Stomach (tissue), 9 donors: ENCODE results near the gene MLH3. TPM values are rescaled to one million over a fixed set of nuclear protein-coding genes. Genes with fewer than 3 reads are reported as not detected.

Experiments
- DNase-seq, 2 donors: peaks; one replicate each; pipeline versions ENCODE4 v3.0.0 to v3.0.0-alpha.2; 2013 to 2019
- H3K27ac ChIP-seq, 5 donors: fragments of 200-600 bp in 4 of 5; sonication (generic) in 4 of 5; one replicate each; pipeline ENCODE4 v1.5.1; 2013 to 2019; ENCODE audit warnings: mild to moderate bottlenecking in 1 of 5, moderate library complexity in 1 of 5
- H3K27me3 ChIP-seq, 3 donors: fragments of 200-600 bp; sonication (generic); one replicate each; pipeline ENCODE4 v1.5.1; 2017 to 2019; ENCODE audit warnings: mixed run types in 1 of 3
- H3K36me3 ChIP-seq, 4 donors: fragments of 200-600 bp; sonication (generic); 1 replicate in 3 of 4; 2 replicates in 1 of 4; pipeline ENCODE4 v1.5.1; 2016 to 2019
- H3K4me1 ChIP-seq, 4 donors: fragments of 200-600 bp; sonication (generic); one replicate each; pipeline ENCODE4 v1.5.1; 2016 to 2019
- H3K4me3 ChIP-seq, 4 donors: fragments of 200-600 bp; sonication (generic) in 3 of 4; one replicate each; pipeline ENCODE4 v1.5.1; 2016 to 2019; ENCODE audit warnings: mild to moderate bottlenecking in 1 of 4
- H3K9me3 ChIP-seq, 4 donors: fragments of 200-600 bp; sonication (generic); one replicate each; pipeline ENCODE4 v1.5.1; 2016 to 2019
- EP300 ChIP-seq: sonication (generic); formaldehyde crosslinking; IDR thresholded peaks from one replicate; pipeline ENCODE4 v1.6.1; 2017; ENCODE audit warnings: antibody characterized with exemption
- POLR2A ChIP-seq, 4 donors: fragments of 450-650 bp; IDR thresholded peaks; one replicate each; pipeline ENCODE4 v1.6.1; 2016; ENCODE audit warnings: antibody characterized with exemption in 4 of 4, control low read depth in 2 of 4, mild to moderate bottlenecking in 1 of 4, moderate library complexity in 1 of 4
- POLR2AphosphoS5 ChIP-seq, 3 donors: sonication (generic); formaldehyde crosslinking; IDR thresholded peaks; one replicate each; pipeline ENCODE4 v1.6.1; 2016; ENCODE audit warnings: antibody characterized with exemption in 3 of 3
- WGBS, 5 donors: extraction: QIAGEN DNeasy Blood & Tissue Kit in 3 of 5; methylation state at CpG; one replicate each; pipeline versions ENCODE4 v1.1.5 to v1.1.7; 2013 to 2018; 5-methylcytosine and 5-hydroxymethylcytosine counted together
- intact Hi-C: fragments of 100-400 bp; cut with DNase I; formaldehyde crosslinking; loops from one replicate; pipeline ENCODE4 v1.15.1; 2023; ENCODE audit warnings: low total_unique reads
- polyA plus RNA-seq, 3 donors: library from polyadenylated mRNA; stranded (reverse); fragments of 200-250 nt; gene quantifications; one replicate each; pipeline ENCODE4 v1.2.3, GENCODE V29; 2013
- total RNA-seq, 5 donors: library from RNA; depleted of rRNA; stranded (reverse); fragments of >200 nt; gene quantifications; one replicate each; pipeline versions ENCODE4 v1.1.0 to v1.2.3, GENCODE V29; 2014 to 2016
- TF ChIP-seq, protein P1 (sequence below), 7 experiments: fragments of 450-650 bp in 4 of 7; fragments of 200-600 bp in 3 of 7; sonication (generic) in 3 of 7; IDR thresholded peaks; one replicate each; pipeline ENCODE4 v1.5.1; 2016 to 2019; ENCODE audit warnings: antibody characterized with exemption in 7 of 7, control low read depth in 2 of 7, mild to moderate bottlenecking in 1 of 7
- donor health status: healthy with polysubstance abuse.
- donor health status: Bipolar disorder and iron deficiency.
- donor health status: healthy.

MLH3 gene
- total and polyA plus RNA-seq, 8 donors, result 7.2 to 53.2 (median 18.4) TPM

DNA sequence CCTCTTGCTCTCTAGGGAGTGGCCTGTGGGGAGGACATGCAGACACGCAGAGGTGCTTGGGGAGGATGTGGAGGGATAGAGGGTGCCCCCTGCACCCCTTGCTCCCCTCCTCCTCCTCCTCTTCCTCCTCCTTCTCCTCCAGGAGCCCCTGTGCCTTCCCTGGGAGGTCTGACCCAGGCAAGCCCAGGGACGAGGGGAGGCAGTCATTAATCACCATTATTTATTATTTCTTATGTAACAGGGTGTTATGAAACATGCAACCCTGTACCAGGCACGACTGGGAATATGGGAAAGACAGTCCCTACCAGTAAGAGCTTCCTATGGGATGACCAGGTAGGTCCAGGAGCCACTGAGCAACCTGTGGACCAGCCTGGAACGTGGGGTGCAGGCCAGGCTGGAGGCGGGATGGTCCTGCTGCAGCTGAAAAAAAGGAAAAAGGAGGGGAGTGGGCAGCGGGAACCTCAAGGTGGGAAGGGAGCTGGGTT is 73.3 kb downstream of the MLH3 start:
- no peak for TF ChIP-seq POLR2AphosphoS5 (IDR thresholded peaks at IDR 0.05)
- TF ChIP-seq, protein P1, sequence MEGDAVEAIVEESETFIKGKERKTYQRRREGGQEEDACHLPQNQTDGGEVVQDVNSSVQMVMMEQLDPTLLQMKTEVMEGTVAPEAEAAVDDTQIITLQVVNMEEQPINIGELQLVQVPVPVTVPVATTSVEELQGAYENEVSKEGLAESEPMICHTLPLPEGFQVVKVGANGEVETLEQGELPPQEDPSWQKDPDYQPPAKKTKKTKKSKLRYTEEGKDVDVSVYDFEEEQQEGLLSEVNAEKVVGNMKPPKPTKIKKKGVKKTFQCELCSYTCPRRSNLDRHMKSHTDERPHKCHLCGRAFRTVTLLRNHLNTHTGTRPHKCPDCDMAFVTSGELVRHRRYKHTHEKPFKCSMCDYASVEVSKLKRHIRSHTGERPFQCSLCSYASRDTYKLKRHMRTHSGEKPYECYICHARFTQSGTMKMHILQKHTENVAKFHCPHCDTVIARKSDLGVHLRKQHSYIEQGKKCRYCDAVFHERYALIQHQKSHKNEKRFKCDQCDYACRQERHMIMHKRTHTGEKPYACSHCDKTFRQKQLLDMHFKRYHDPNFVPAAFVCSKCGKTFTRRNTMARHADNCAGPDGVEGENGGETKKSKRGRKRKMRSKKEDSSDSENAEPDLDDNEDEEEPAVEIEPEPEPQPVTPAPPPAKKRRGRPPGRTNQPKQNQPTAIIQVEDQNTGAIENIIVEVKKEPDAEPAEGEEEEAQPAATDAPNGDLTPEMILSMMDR (IDR thresholded peaks at IDR 0.05), result no peak
- no peak for TF ChIP-seq EP300
- TF ChIP-seq POLR2A (IDR thresholded peaks at IDR 0.05), result no peak
- intact Hi-C loops, result no loop called here
- H3K9me3 ChIP-seq, result no peaks in the 10 kb centered on the region
- H3K27ac ChIP-seq, result no peak overlapping the region
- no peaks in the 10 kb centered on the region for H3K27me3 ChIP-seq
- WGBS, 5 donors, result 53 to 60% (median 56%) methylated on average over 6 of the region's 6 CpGs
- DNase-seq, result no peak
- peaks cover 0 to 22% (median 6%) of the 10 kb centered on the region in 4 donors for H3K4me1 ChIP-seq
- H3K36me3 ChIP-seq, result no peaks in the 10 kb centered on the region
- no peak overlapping the region for H3K4me3 ChIP-seq

DNA sequence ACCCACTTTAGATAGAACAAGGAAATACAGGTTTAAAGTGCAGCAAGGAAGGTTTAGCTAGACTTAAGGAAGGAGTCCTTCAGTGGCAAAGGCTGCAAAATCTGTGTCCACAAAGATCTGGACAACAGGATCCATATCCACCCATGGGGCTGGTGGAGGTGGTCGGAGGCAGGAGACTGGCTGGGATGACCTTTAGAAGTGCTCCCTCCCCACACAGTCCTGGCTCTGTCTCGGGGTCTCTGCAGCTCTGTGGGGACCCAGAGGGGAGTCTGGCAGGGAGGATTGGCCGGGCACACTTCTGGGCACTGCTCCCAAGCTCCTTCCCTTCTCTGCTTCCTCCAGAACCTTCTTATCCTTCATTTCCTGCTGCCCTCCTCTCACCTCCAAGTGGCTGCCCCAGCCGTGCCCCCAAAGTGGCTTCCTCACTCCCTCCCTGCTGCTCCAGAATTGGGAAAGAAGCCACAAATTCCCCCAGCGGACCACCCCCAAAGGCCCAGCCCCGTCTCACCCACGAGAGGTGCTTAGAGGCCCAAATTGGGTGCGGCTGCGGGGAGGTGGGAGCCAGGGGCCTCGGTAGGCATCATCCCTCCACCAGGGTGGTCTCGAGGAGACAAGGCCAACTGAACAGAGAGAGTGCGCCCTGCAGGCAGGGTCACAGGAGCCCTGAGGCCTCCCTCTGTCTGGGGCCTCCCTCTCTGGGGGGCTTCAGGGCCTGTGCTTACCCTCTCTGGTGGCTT is 73.9 kb downstream of the MLH3 start:
- intact Hi-C loops, result no loop called here
- TF ChIP-seq, protein P1 (IDR thresholded peaks at IDR 0.05), result no peak
- TF ChIP-seq POLR2A (IDR thresholded peaks at IDR 0.05) (no peak), POLR2AphosphoS5 (IDR thresholded peaks at IDR 0.05) (no peak), EP300 (no peak)
- Histone ChIP-seq H3K4me1 (peaks cover 0 to 22% (median 6%) of the 10 kb centered on the region in 4 donors), H3K9me3 (no peaks in the 10 kb centered on the region), H3K27me3 (no peaks in the 10 kb centered on the region), H3K36me3 (no peaks in the 10 kb centered on the region), H3K27ac (no peak overlapping the region), H3K4me3 (no peak overlapping the region)
- 71 to 87% (median 86%) methylated on average over 8 to 12 of the region's 12 CpGs for WGBS, 5 donors
- DNase-seq, result no peak

DNA sequence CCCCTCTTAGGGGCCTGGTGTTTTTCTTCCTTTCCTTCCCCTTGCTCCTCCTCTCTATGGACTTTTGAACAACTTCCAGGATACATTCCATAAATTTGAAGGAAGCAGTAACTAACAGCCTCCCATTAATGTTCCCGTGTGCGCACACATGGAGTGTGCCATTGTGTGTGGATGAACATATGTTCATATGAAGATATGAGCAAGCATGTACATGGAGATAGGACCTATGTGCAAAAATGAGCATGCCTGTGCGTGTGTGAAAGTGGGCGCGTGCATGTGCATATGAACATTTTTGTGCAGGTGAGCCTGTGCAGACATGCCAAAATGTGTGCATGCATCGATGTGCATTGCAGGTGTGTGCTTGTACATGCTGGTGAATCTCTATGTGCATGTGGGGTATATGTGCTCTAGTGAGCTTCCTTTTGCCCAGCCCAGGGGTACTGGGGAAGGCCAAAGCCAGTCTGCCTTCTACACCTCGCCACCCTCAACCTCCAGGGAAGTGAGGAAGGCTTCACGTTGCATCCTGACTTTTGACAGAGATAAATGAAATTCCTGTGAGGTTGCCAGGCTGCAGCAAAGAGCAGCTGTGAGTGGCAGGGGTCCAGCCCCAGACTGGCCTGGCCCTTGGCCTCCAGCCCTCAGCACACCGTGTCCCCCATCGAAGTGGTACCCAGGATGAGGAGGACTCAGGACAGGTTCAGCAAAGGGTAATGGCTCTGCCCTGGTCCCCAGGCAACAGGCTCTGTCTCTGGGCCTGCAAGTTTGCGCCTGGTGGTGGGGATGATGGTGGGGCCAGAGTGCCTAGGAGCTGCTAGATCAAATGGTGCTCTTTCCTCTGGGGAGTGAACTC is 74.8 kb downstream of the MLH3 start:
- no peak for DNase-seq
- H3K4me3 ChIP-seq, result no peak overlapping the region
- no peaks in the 10 kb centered on the region for H3K36me3 ChIP-seq
- intact Hi-C loops, result no loop called here
- no peak overlapping the region for H3K27ac ChIP-seq
- H3K27me3 ChIP-seq, result no peaks in the 10 kb centered on the region
- H3K9me3 ChIP-seq, result no peaks in the 10 kb centered on the region
- 80 to 87% (median 82%) methylated on average over 11 of the region's 11 CpGs for WGBS, 5 donors
- TF ChIP-seq EP300, result no peak
- no peak for TF ChIP-seq POLR2A (IDR thresholded peaks at IDR 0.05)
- TF ChIP-seq, protein P1 (IDR thresholded peaks at IDR 0.05), result no peak
- no peak for TF ChIP-seq POLR2AphosphoS5 (IDR thresholded peaks at IDR 0.05)
- H3K4me1 ChIP-seq, result peaks cover 0 to 22% (median 6%) of the 10 kb centered on the region in 4 donors

DNA sequence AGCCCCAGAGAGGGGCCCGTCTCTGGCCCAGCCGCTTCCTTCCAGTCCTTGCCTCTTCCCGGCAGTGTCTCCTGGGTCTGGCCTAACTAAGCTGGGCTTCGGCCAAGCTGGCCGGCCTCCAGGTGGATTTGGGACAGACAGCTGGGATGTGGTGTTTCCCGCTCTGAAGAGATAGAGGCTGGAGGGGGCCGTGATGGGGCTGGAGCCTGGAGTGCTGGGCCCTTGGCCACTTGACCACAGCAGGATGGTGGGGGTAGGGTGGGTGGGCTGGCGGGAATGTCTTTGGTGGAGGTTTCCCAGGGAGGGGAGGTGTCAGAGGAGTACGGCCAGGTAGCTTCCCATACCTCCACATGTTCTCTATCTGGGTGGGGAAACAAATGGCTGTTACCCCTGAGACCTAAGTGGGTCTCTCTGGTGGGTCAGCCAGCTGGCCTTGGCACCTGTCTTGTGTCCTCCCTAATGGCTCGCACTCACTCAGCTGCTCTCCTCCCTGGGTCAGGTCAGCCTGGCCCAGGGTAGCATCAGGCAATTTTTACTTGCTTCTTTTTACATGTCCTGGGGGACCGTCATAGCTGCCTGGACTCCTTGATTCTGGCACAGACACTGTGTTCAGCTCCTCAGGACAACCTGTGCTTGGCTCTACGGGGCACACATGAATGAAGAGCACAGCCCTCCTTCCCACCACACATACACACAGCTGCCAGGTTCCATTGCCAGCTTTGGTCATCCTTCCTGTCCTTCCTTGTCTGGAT is 76.0 kb downstream of the MLH3 start:
- Histone ChIP-seq H3K27me3 (no peaks in the 10 kb centered on the region), H3K36me3 (no peaks in the 10 kb centered on the region), H3K4me3 (no peak overlapping the region), H3K27ac (peak overlapping the region in 2 of 5 donors; percentile 14 to 44), H3K9me3 (no peaks in the 10 kb centered on the region), H3K4me1 (peaks cover 0 to 13% (median 6%) of the 10 kb centered on the region in 4 donors)
- TF ChIP-seq, protein P1 (IDR thresholded peaks at IDR 0.05), result no peak
- TF ChIP-seq POLR2A (IDR thresholded peaks at IDR 0.05) (no peak), EP300 (no peak), POLR2AphosphoS5 (IDR thresholded peaks at IDR 0.05) (no peak)
- peak in 1 of 2 donors; percentile 87 for DNase-seq
- 52 to 78% (median 73%) methylated on average over 11 to 12 of the region's 12 CpGs for WGBS, 5 donors
- intact Hi-C loops, result no loop called here
